GM19043 (cell line): ENCODE data around the gene TDG.
"Not testable (repeated sequence)": the region's sequence is repeated elsewhere in the genome, so short reads cannot be mapped to it uniquely, and the experiment has no call there.

Source experiments
- ATAC-seq: cut with Tn5 transposase; IDR thresholded peaks from one replicate; pipeline ENCODE4 v1.9.1; 2021; ENCODE audit warnings: low read depth; ENCODE audit not compliant: unreplicated experiment

Gene TDG

GRCh38 chr12:104012331-104012730, 46.7 kb downstream of the TDG start:
- no peak for ATAC-seq

- not testable (repeated sequence) for ATAC-seq
Observed at GRCh38 chr12:104021862-104022261, 56.2 kb downstream of the TDG start.

- no peak for ATAC-seq
Observed at GRCh38 chr12:104022786-104023185, 57.1 kb downstream of the TDG start.

- no peak for ATAC-seq
Observed at GRCh38 chr12:104023710-104024109, 58.0 kb downstream of the TDG start.

- ATAC-seq, result no peak
Observed at GRCh38 chr12:104024348-104024747, 58.7 kb downstream of the TDG start.

- no peak for ATAC-seq
Observed at GRCh38 chr12:104025771-104026170, 60.1 kb downstream of the TDG start.

- ATAC-seq, result no peak
Observed at GRCh38 chr12:104026841-104027599, 61.3 kb downstream of the TDG start.

GRCh38 chr12:104030596-104030995, 64.9 kb downstream of the TDG start:
- ATAC-seq, result not testable (repeated sequence)

GRCh38 chr12:104036143-104036542, 70.5 kb downstream of the TDG start:
- not testable (repeated sequence) for ATAC-seq
